SU-DHL-6 (cell line): ENCODE results near the gene CLTA.
"Not testable (repeated sequence)": the region's sequence is repeated elsewhere in the genome, so short reads cannot be mapped to it uniquely, and the experiment has no call there.

ENCODE experiments used
- H2AFZ ChIP-seq: fragments of 200-600 bp; sonication (generic); 2 replicates; pipeline ENCODE4 v1.6.1; 2014; ENCODE audit warnings: low read depth, mild to moderate bottlenecking, moderate library complexity, mixed read lengths, antibody characterized with exemption, low read length; ENCODE audit not compliant: severe bottlenecking
- H3F3A ChIP-seq: fragments of 200-600 bp; shearing (Covaris generic); 2 replicates; pipeline ENCODE4 v1.6.0; 2016; ENCODE audit warnings: antibody characterized with exemption, mild to moderate bottlenecking; ENCODE audit not compliant: insufficient read depth
- H3K27ac ChIP-seq: fragments of 200-600 bp; sonication (generic); 2 replicates; pipeline ENCODE4 v1.5.1; 2016; ENCODE audit warnings: low read depth, mild to moderate bottlenecking, low read length, moderate library complexity, mixed read lengths
- H3K27me3 ChIP-seq: fragments of 200-600 bp; sonication (generic), shearing (Covaris generic); 2 replicates; pipeline ENCODE4 v1.6.0; 2014; ENCODE audit warnings: mild to moderate bottlenecking, low read length
- H3K36me3 ChIP-seq: fragments of 200-600 bp; sonication (generic); 2 replicates; pipeline ENCODE4 v1.6.1; 2014; ENCODE audit warnings: mild to moderate bottlenecking, low read length, mixed read lengths
- H3K4me2 ChIP-seq: fragments of 300-600, 200-600 bp; shearing (Covaris generic), sonication (generic); 2 replicates; pipeline ENCODE4 v1.6.0; 2014; ENCODE audit warnings: low read length, low read depth, mild to moderate bottlenecking; ENCODE audit not compliant: poor library complexity, severe bottlenecking
- H3K4me3 ChIP-seq: fragments of 200-600 bp; sonication (generic); 2 replicates; pipeline ENCODE4 v1.5.1; 2014; ENCODE audit warnings: antibody characterized with exemption, low read length, mild to moderate bottlenecking, mixed read lengths; ENCODE audit not compliant: insufficient read depth, poor library complexity, severe bottlenecking
- H3K79me2 ChIP-seq: fragments of 200-600 bp; sonication (generic); 2 replicates; pipeline ENCODE4 v1.6.1; 2014; ENCODE audit warnings: mild to moderate bottlenecking, low read length, moderate library complexity; ENCODE audit not compliant: insufficient read depth
- H3K9ac ChIP-seq: fragments of 200-600 bp; sonication (generic); 2 replicates; pipeline ENCODE4 v1.7.0; 2014; ENCODE audit warnings: mild to moderate bottlenecking, low read length
- H3K9me2 ChIP-seq: fragments of 200-600 bp; sonication (generic); replicated peaks from 2 replicates; pipeline ENCODE4 v1.6.1; 2014; ENCODE audit warnings: low read length; ENCODE audit not compliant: insufficient read depth
- H3K9me3 ChIP-seq: fragments of 200-600 bp; sonication (generic); 2 replicates; pipeline ENCODE4 v1.6.1; 2014; ENCODE audit warnings: low read length, mixed read lengths; ENCODE audit not compliant: insufficient read depth
- H4K20me1 ChIP-seq: fragments of 200-600 bp; sonication (generic); 2 replicates; pipeline ENCODE4 v1.6.1; 2014; ENCODE audit warnings: low read depth, mild to moderate bottlenecking, antibody characterized with exemption, low read length, moderate library complexity, mixed read lengths
- CTCF ChIP-seq: fragments of 200-600 bp; sonication (generic); IDR thresholded peaks from one replicate; pipeline ENCODE4 v1.5.1; 2017; ENCODE audit warnings: antibody characterized with exemption, mild to moderate bottlenecking, low read length, moderate library complexity; ENCODE audit not compliant: insufficient read depth, poor library complexity, severe bottlenecking
- EZH2phosphoT487 ChIP-seq: fragments of 200-600 bp; sonication (generic), shearing (Covaris generic); conservative IDR thresholded peaks from 2 replicates; pipeline ENCODE4 v1.6.1; 2018; ENCODE audit warnings: mild to moderate bottlenecking, antibody characterized with exemption, low read length, moderate library complexity, mixed read lengths

CLTA gene

GRCh38 chr9:36170531-36170930, 20.2 kb upstream of the CLTA start:
- Histone ChIP-seq H3F3A (no peaks in the 10 kb centered on the region), H3K27me3 (no peaks in the 10 kb centered on the region), H3K79me2 (no peaks in the 10 kb centered on the region), H3K27ac (no peak overlapping the region), H3K9me3 (no peaks in the 10 kb centered on the region), H3K9me2 (no peaks in the 10 kb centered on the region), H2AFZ (no peak overlapping the region), H4K20me1 (no peaks in the 10 kb centered on the region), H3K36me3 (no peaks in the 10 kb centered on the region), H3K4me2 (no peak overlapping the region), H3K9ac (no peak overlapping the region), H3K4me3 (no peak overlapping the region)
- no peak for TF ChIP-seq CTCF
- no peak for TF ChIP-seq EZH2phosphoT487

- no peaks in the 10 kb centered on the region for H3K79me2 ChIP-seq
- H3K9ac ChIP-seq = no peak overlapping the region
- no peaks in the 10 kb centered on the region for H3K9me3 ChIP-seq
- no peaks in the 10 kb centered on the region for H3F3A ChIP-seq
- H4K20me1 ChIP-seq = no peaks in the 10 kb centered on the region
- no peak overlapping the region for H3K27ac ChIP-seq
- no peaks in the 10 kb centered on the region for H3K27me3 ChIP-seq
- no peak overlapping the region for H3K4me3 ChIP-seq
- no peak overlapping the region for H2AFZ ChIP-seq
- H3K36me3 ChIP-seq = no peaks in the 10 kb centered on the region
- no peak for TF ChIP-seq CTCF
- no peak for TF ChIP-seq EZH2phosphoT487
- H3K4me2 ChIP-seq = no peak overlapping the region
- no peaks in the 10 kb centered on the region for H3K9me2 ChIP-seq
Measured at GRCh38 chr9:36173861-36174260, 16.9 kb upstream of the CLTA start.

- Histone ChIP-seq H3K4me3 (no peak overlapping the region), H3K9me2 (no peaks in the 10 kb centered on the region), H2AFZ (no peak overlapping the region), H3F3A (no peaks in the 10 kb centered on the region), H4K20me1 (no peaks in the 10 kb centered on the region), H3K36me3 (no peaks in the 10 kb centered on the region), H3K4me2 (no peak overlapping the region), H3K27me3 (no peaks in the 10 kb centered on the region), H3K9ac (no peak overlapping the region), H3K9me3 (no peaks in the 10 kb centered on the region), H3K27ac (no peak overlapping the region), H3K79me2 (no peaks in the 10 kb centered on the region)
- TF ChIP-seq CTCF (no peak), EZH2phosphoT487 (no peak)
Measured at GRCh38 chr9:36174271-36174670, 16.4 kb upstream of the CLTA start.

- no peaks in the 10 kb centered on the region for H4K20me1 ChIP-seq
- no peak overlapping the region for H2AFZ ChIP-seq
- H3K27me3 ChIP-seq = no peaks in the 10 kb centered on the region
- no peaks in the 10 kb centered on the region for H3K9me3 ChIP-seq
- H3K4me3 ChIP-seq = no peak overlapping the region
- H3K79me2 ChIP-seq = no peaks in the 10 kb centered on the region
- no peak for TF ChIP-seq EZH2phosphoT487
- no peak for TF ChIP-seq CTCF
- H3K27ac ChIP-seq = no peak overlapping the region
- H3K9ac ChIP-seq = no peak overlapping the region
- no peaks in the 10 kb centered on the region for H3F3A ChIP-seq
- H3K4me2 ChIP-seq = no peak overlapping the region
- no peaks in the 10 kb centered on the region for H3K9me2 ChIP-seq
- no peaks in the 10 kb centered on the region for H3K36me3 ChIP-seq
Measured at GRCh38 chr9:36174731-36175130, 16.0 kb upstream of the CLTA start.

GRCh38 chr9:36175209-36175608, 15.5 kb upstream of the CLTA start:
- H3K27ac ChIP-seq, H3F3A ChIP-seq, H3K4me3 ChIP-seq, H3K9me2 ChIP-seq, H3K4me2 ChIP-seq, H3K9me3 ChIP-seq, H3K9ac ChIP-seq, H3K36me3 ChIP-seq, H3K79me2 ChIP-seq, H3K27me3 ChIP-seq, H4K20me1 ChIP-seq, H2AFZ ChIP-seq: not testable (repeated sequence)
